ENCODE results near the gene ZMIZ2.
"Not testable (repeated sequence)": the region's sequence is repeated elsewhere in the genome, so short reads cannot be mapped to it uniquely, and the experiment has no call there.

Gene ZMIZ2

DNA sequence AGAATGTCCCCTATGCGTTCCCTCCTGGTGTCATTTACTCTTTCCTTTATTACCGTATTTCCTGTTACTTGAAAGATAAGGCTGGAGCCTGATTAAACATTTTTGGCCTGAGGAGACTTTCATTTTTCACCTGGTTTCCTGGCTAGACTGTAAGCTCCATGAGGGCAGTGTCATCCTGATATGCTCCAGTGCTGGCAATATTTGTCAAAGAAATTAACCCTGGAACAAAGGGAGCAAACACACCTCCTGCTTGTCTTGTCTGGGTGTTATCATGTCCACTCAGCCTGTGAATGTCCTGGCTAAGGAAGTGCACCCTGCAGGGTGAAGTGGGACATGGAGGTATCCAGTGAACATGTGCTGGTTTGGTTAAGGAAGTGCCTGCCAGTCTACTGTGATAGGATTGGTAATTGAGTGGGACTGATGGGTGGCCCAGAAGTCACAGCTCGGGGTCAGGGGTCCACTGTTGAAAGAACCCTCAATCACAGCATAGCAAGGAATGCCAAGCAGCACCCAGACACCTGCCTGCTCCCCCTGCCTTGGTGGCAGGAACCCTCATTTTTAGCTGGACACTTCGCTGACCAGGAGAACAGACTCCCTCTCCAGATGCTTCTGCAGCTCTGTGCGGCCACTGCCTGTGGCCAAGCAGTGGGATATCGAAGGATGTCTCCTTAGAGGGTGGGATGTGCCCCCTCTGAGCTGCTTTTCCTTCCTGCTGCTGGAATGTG, 26.9 kb downstream of the ZMIZ2 start:
- no peak for DNase-seq

DNA sequence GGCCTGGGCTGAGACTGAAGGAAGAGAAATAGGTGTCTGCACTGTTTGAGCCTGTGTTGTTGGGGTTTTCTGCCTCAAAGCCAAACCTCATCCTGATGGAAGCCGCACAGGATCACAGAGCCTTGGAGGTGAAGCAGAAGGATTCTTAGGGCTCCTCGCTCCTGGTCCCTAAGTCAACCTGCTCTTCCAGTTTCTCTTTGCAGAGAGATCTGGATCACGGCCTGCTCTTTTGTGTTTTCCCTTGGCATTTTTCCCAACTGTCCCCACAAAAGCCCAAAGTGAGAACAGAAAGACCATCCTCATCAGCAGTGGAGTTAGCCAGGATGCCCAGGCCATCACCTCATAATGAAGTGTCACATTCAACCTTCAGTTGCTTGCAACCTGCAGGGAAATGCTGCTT, 27.6 kb downstream of the ZMIZ2 start:
- DNase-seq: no peak

- DNase-seq: no peak
Observed at GRCh38 chr7:44782460-44782859, 33.8 kb downstream of the ZMIZ2 start.

- no peak for DNase-seq
Observed at GRCh38 chr7:44783407-44783806, 34.8 kb downstream of the ZMIZ2 start.

- DNase-seq: no peak
Observed at GRCh38 chr7:44784364-44784763, 35.7 kb downstream of the ZMIZ2 start.

DNA sequence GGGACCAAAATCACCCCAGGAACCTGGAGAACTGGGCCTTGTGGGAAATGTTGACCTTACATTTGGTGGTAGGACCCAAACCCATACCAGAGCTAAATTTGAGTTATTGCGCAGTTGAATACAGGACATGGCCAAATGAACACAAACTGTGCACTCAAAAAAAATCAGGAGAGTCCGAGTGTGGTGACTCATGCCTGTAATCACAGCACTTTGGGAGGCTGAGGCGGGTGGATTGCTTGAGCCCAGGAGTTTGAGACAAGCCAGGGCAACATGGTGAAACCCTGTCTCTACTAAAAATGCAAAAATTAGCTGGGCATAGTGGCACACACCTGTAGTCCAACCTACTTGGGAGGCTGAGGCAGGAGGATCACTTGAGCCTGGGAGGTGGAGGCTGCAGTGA, 36.6 kb downstream of the ZMIZ2 start:
- DNase-seq: not testable (repeated sequence)

- no peak for DNase-seq
Observed at GRCh38 chr7:44787041-44787440, 38.4 kb downstream of the ZMIZ2 start.

DNA sequence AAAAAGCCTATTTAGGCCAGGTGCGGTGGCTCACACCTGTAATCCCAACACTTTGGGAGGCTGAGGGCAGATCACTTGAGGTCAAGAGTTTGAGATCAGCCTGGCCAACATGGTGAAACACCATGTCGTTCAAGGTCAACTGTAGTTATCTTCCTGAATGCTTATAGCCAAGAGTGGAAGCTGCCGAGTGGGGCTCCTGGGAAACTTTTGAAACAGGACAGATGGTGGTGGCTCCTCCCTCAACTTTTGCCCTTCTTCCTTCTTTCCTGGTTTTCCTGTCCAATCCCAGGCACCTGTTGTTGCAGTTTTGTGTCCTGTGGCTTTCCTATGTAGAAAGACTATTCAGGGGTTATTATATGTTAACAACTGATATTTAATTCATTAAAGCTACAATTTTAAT, 39.1 kb downstream of the ZMIZ2 start:
- no peak for DNase-seq

DNA sequence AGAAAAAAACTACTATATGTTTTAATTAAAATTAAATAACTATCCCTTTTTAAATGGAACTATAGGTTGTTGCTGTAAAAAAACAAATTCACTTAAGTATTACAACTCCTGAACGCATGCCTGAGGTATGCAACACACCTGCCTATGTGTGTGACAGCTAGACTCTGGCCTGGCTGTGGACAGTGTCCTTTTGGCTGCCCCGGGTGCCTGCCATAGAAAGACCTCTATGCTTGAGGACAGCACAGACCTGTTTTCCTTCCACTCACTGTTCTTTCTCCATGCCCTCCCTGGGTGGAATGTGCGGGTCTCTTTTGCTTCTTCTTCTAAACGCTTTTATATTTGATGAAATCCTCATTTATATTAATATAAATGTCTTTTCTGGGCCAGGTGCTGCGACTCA, 41.3 kb downstream of the ZMIZ2 start:
- no peak for DNase-seq

GRCh38 chr7:44791278-44792219, 42.9 kb downstream of the ZMIZ2 start:
- DNase-seq: no peak

- no peak for DNase-seq
Observed at GRCh38 chr7:44793919-44794318, 45.3 kb downstream of the ZMIZ2 start.

DNA sequence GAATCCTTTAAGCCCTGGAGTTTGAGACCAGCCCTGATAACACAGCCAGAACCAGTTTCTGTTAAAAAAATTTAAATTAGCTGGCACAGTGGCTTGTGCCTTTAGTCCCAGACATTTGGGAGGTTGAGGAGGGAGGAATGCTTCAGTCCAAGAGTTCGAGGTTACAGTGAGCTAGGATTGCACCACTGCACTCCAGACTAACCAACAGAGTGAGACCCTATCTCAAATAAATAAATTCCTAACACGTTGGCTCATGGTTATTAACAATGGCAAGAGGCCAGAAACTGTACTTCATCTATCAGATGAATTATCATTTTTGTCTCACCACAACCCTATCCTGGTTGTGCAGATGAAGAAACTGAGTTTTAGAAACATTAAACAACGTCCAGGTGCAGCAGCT, 45.7 kb downstream of the ZMIZ2 start:
- DNase-seq: no peak

GRCh38 chr7:44796034-44796503, 47.4 kb downstream of the ZMIZ2 start:
- DNase-seq: peak; percentile 59 to 60

GRCh38 chr7:44796504-44797328, 48.1 kb downstream of the ZMIZ2 start, which contains the start of gene PPIA:
PPIA (plus strand) TSS chr7:44796681; CDS start chr7:44796725, 44 bp downstream.
- peak; percentile 95 to 99 for DNase-seq

GRCh38 chr7:44797329-44798258, 48.9 kb downstream of the ZMIZ2 start:
- DNase-seq: peak; percentile 64 to 67

DNA sequence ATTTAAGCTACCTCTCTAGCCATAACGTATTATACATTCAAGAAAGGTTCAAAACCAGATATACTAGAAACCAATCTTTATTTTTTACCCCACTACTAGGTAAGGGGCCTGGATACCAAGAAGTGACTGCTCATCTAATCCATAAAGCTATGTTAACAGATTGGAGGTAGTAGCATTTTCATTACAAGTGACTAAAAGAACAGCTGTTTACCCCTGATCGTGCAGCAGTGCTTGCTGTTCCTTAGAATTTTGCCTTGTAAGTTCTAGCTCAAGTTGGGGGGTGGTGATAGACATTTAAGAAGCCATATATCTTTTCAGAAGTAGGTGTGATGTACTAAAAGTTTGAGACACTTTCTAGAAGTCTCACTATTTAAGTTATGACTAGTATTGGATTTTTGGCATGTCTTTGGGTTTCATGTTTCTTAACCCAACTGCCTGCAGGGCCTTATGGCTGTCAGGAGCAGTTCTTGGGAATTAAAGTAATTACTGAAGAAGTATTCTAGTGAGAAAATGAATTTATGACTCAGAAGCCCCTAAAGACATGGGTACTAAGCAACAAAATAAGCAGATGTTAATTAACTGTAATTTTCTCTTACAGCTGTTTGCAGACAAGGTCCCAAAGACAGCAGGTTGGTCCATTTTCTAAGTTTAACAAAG, 50.1 kb downstream of the ZMIZ2 start:
- DNase-seq: no peak

- no peak for DNase-seq
Observed at GRCh38 chr7:44799939-44800338, 51.3 kb downstream of the ZMIZ2 start.

- DNase-seq: no peak
Observed at GRCh38 chr7:44801890-44802289, 53.2 kb downstream of the ZMIZ2 start.

DNA sequence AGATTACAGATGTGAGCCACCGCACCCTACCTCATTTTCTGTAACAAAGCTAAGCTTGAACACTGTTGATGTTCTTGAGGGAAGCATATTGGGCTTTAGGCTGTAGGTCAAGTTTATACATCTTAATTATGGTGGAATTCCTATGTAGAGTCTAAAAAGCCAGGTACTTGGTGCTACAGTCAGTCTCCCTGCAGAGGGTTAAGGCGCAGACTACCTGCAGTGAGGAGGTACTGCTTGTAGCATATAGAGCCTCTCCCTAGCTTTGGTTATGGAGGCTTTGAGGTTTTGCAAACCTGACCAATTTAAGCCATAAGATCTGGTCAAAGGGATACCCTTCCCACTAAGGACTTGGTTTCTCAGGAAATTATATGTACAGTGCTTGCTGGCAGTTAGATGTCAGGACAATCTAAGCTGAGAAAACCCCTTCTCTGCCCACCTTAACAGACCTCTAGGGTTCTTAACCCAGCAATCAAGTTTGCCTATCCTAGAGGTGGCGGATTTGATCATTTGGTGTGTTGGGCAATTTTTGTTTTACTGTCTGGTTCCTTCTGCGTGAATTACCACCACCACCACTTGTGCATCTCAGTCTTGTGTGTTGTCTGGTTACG, 53.9 kb downstream of the ZMIZ2 start:
- no peak for DNase-seq

- not testable (repeated sequence) for DNase-seq
Observed at GRCh38 chr7:44803828-44804519, 55.3 kb downstream of the ZMIZ2 start.
